C1 segment of cervical spinal cord (tissue), 14 donors: ENCODE data around the gene SNAP25.
A peak's percentile ranks its signal among the peaks of the same experiment; 100 is the strongest.

Experiments used
- DNase-seq, 14 donors: peaks; one replicate each; lab custom pipeline; 2025; lab: John Stamatoyannopoulos, UW

The SNAP25 gene

DNA sequence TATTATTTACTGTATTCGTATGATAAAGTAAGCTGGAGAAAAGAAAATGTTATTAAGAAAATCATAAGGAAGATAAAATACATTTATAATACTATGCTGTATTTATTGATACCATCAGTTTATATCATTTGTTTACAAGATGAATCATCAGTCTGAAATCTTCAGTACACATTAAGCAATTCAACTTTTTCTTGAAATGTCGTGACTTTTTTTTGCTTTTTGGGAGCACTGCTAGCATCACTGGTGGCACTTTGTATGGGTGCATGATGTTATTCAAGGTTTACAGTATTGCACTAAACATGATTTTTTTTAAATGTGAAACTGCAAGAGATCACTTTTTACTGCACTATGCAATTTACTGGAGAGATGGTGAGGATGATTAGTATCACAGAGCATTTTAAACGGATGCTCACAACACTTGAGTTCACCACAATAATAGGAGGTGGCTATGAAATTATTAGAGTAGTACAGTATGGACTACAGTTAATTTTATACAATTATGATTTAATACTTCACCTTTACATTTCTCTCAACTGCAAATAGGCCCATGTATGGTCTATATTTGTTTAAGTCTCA lies 85.9 kb downstream of the SNAP25 start:
- no peak for DNase-seq

- DNase-seq: no peak
Observed at GRCh38 chr20:10306440-10307358, 88.1 kb downstream of the SNAP25 start.

GRCh38 chr20:10307359-10307735 lies 88.7 kb downstream of the SNAP25 start:
- DNase-seq: no peak

GRCh38 chr20:10308652-10309051 lies 90.0 kb downstream of the SNAP25 start:
- no peak for DNase-seq

DNA sequence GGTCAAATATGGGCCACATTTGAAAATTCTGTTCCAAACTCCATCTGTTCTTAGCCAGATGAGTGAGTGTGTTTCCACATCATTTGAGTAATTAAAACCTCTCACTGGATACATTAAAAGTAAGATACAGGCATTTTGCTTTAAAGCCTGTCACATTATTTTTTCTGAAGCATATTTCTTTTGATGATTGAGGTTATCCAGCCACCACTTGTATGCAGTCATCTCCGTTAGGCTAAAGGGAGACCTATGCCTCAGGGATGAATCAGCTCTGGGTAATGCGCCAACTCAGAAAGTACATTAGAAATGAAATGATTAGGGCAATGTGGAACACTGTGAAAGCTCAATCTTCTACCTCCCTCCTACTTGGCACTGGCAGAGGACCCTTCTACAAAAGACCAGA lies 90.7 kb downstream of the SNAP25 start:
- DNase-seq: no peak

GRCh38 chr20:10312111-10312510 lies 93.5 kb downstream of the SNAP25 start:
- no peak for DNase-seq

DNA sequence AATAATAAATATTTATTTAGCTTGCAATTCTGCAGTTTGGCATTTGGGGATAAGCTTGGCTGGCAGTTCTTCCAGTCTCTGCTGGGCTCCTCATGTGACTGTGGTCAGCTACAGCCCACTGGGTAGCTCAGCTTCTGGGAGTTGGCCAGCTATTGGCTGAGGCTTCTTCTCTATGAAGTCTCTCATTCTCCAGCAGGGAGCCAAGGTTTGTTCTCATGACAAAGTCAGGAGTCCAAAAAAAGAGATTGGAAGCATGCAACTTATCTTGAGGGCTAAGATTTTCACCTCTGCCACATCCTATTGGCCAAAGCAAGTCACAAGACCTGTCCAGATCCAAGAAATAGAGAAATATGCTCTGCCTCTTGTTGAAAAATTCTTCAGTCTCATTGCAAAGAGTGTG lies 94.6 kb downstream of the SNAP25 start:
- peak in 1 of 14 donors; percentile 35 for DNase-seq

GRCh38 chr20:10313701-10314100 lies 95.1 kb downstream of the SNAP25 start:
- DNase-seq: no peak

DNA sequence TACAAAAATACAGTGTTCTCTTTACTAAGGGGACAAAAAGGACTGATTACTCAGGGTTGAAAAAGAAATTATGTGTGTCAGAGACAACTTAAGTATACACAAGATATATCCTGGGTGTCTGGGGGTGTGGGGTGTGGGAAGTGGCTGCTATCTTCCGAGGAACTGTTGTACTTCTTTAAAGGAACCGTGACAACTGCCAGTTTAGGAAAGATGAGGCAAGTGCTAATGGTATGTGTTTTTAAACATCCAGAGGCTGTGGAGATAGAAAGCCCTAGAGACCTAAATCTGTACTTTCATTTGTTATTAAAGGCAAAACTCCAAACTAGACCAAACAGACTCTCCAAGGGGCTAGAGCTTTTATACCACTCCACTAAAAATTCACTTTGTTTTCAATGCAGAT lies 95.6 kb downstream of the SNAP25 start:
- DNase-seq: no peak

GRCh38 chr20:10315138-10315537 lies 96.5 kb downstream of the SNAP25 start:
- DNase-seq: no peak

DNA sequence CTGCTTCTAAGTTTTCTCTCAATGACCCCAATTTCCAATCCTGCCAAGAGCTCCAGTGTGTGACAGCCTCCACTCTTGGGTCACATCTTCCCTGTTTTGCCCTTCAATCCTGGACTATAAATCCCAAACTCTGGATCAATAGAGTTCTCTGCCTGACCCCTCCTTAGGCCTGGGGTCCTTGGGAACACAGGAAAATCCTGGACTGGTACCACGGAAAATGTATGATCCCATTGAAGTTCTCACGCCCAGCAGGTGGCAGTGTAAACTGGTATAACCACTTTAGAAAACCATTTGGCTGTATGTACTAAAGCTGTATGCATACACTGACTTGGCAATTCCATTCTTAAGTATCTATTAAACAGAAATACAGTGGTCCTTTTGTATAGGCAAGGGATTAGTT lies 98.0 kb downstream of the SNAP25 start:
- no peak for DNase-seq

- DNase-seq: no peak
Observed at GRCh38 chr20:10318291-10319024, 99.8 kb downstream of the SNAP25 start.

DNA sequence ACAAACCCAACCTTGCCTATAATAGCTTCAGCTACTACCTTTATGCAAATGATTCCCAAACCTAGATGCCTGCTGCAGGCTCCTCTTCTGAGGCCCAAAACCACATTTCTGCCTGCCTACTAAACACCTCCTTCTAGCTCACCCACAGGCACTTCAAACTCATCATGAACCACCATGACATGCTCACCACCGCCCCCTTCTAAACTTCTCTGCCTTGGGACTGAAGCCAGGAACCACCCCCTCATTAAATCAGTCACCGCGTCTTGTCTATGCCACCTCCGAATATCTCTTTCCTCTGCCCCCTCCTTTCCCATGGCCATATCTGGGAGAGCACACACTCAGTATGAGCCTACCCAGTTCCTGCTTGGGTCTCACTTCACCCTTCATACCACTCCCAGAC lies 101.2 kb downstream of the SNAP25 start:
- no peak for DNase-seq

DNA sequence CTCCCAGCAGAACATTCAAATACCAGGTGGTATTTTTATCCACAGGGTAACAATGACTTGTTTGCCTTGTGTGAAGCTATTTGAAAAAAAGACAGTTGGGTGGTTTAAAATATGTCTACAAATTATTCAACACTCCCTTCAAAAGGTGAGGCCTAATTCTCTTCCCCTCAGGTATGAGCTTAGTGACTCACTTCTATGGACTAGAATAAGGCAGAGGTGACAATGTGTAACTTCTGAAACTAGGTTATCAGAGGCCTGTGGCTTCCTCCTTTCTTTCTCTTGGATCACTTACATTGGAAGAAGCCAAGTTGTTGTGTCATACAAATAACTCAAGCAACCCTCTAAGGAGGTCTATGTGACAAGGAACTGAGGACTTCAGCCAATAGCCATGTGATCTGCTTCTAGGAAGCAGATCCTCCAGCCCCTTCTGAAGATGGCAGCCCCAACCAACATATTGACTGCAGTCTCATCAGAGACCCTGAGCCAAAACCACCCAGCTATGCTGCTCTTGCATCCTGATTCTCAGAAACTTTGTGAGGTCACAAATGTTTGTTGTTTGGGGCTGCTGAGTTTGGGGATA lies 102.6 kb downstream of the SNAP25 start:
- DNase-seq: no peak

- DNase-seq: no peak
Observed at GRCh38 chr20:10322073-10323012, 103.7 kb downstream of the SNAP25 start.

GRCh38 chr20:10323729-10324128 lies 105.1 kb downstream of the SNAP25 start:
- DNase-seq: no peak

- no peak for DNase-seq
Observed at GRCh38 chr20:10324198-10324847, 105.7 kb downstream of the SNAP25 start.

DNA sequence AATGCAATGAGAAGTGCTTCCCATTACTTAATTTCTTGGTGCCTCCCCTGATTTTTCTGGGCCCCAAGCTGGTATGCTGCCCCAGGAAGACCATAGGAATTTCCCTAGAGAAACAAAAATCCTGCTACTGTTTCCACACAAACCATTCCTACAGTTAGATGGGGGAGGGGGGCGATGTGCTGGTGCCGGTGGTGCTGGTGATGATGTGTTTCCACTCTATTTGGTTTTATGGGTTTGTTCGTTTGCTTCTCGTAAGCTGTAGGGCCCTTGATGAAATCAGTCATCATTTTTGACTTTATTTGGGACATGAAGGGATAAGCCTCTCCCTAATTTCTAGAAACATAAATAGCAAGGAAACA lies 110.2 kb downstream of the SNAP25 start:
- no peak for DNase-seq

GRCh38 chr20:10329387-10330005 lies 110.9 kb downstream of the SNAP25 start:
- DNase-seq: no peak

GRCh38 chr20:10330071-10330470 lies 111.4 kb downstream of the SNAP25 start:
- DNase-seq: peak in 1 of 14 donors; percentile 10
